Activated CD4-positive, alpha-beta T cell treated with anti-CD3 and anti-CD28 coated beads, Interleukin-2, amount 50 U/mL, for 1 hour (primary cell): ENCODE measurements around the gene TMEM204.

Experiments used
- DNase-seq: peaks from one replicate; pipeline ENCODE4 v3.0.0-alpha.2; 2020

TMEM204 gene

DNA sequence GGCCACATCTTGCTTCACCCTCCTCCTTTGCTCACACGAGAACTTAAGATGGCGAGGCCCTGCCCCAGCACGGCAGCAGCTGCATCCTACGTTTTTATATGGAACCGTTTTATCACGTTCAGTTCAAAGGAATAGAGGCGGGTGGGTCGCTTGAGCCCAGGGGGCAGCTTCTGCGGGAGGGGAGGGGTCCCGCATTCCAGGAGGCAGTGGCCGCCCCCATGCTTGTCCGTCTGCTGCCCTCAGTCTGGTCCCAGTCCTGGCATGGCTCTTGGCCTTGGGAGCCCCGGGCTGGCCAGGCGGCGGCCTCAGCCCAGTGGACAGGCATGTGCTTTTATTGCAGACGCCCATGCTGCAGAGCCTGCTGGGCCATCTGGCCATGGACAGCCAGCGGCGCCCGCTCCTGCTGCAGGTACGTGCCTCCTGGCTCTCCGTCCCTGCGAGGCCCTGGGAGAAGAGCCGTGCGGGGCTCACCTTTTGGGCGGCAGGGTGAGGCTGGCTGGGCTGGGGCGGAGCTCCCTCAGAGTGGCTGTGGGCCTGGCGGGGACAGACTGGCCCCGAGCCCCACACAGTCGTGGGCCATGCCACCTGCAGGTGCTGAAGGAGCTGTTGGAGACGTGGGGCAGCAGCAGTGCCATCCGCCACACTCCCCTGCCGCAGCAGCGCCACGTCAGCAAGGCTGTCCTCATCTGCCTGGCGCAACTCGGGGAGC is 33.6 kb upstream of the TMEM204 start:
- DNase-seq: no peak

GRCh38 chr16:1500465-1501150 is 32.9 kb upstream of the TMEM204 start:
- DNase-seq: no peak

DNA sequence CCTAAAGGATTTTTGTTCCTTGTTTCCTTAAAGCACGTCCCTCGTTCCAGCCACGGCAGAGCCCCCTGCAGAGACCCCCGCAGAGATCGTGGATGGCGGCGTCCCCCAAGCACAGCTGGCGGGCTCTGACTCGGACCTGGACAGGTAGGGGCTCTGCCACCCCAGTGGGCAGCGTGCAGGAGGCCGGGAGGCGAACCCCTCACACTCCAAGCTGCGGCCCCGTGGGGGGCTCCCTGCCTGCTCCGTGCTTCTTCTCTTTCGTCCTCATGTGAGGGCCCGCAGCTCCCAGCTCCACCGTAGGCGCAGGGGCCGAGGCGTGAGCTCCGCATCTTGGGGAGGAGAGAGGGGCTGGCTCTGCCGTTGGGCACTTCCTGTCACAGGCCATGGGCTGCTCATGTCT is 31.8 kb upstream of the TMEM204 start:
- DNase-seq: no peak

- DNase-seq: no peak
Measured at GRCh38 chr16:1502092-1503004, 31.1 kb upstream of the TMEM204 start.

DNA sequence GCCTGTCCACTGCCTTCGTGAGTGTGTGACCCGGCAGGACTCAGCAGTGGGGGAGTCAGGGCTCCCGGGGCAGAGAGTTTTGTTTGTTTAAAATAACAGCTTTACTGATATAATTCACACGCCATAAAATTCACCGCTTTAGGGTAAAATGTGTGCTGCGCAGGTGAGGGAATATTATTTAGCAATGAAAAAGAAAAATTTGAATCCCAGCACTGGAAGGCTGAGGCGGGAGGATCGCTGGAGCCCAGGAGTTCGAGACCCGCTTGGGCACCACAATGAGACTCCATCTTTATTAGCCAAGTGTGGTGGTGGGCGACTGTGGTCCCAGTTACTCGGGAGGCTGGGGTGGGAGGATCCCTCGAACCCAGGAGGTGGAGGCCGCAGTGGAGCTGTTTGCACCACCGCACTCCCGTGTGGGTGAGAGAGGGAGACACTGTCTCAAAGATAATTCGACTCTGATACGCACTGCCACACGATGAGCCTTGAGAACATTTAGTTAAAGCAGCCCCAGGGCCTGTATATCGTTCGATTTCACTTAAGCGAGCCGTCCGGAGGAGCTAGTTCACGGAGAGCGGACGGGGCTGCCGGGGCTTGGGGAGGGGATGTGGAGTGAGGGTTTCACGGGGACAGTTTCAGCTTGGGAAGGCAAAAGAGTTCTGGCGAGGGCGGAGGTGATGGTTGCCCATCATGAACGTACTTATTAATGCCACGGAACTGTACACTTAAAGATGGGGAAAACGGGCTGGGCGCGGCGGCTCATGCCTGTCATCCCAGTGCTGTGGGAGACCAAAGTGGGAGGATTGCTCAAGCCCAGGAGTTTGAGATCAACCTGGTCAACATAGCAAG is 30.1 kb upstream of the TMEM204 start:
- no peak for DNase-seq

GRCh38 chr16:1505073-1505844 is 28.2 kb upstream of the TMEM204 start:
- DNase-seq: no peak

GRCh38 chr16:1505912-1506311 is 27.6 kb upstream of the TMEM204 start:
- no peak for DNase-seq

GRCh38 chr16:1506494-1507213 is 26.8 kb upstream of the TMEM204 start:
- DNase-seq: no peak

- DNase-seq: no peak
Measured at GRCh38 chr16:1508494-1509187, 24.8 kb upstream of the TMEM204 start.

GRCh38 chr16:1509307-1510221 is 23.9 kb upstream of the TMEM204 start:
- DNase-seq: no peak

- DNase-seq: no peak
Measured at GRCh38 chr16:1510272-1510671, 23.2 kb upstream of the TMEM204 start.

GRCh38 chr16:1510941-1511351 is 22.5 kb upstream of the TMEM204 start:
- DNase-seq: no peak

- DNase-seq: no peak
Measured at GRCh38 chr16:1511662-1512569, 21.6 kb upstream of the TMEM204 start.

GRCh38 chr16:1512774-1513173 is 20.7 kb upstream of the TMEM204 start:
- no peak for DNase-seq

- no peak for DNase-seq
Measured at GRCh38 chr16:1514507-1514906, 19.0 kb upstream of the TMEM204 start.

DNA sequence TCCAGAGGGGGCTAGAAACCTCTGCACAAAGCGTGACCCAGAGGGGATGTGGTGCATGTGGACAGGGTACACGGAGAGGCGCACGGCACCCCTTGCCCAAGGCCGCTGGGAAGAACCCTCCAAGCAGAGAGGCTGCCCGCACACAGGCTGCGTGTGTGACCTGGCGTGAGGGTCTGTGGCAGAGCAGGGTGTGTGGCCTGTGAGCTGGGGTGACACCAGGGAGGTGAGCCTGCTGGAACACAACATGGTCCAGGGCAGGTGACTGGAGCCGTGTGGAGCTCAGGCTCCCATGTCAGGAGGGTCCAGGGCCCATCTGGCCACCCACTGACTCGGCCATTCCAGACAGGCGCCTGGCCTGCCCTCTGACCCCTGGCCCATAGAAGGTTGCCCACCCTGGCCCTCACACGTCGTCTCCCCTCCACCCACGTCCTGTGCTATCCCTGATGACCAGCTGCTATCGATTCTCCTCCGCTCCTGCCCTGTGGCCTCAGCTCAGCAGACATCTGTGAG is 14.8 kb upstream of the TMEM204 start:
- no peak for DNase-seq

DNA sequence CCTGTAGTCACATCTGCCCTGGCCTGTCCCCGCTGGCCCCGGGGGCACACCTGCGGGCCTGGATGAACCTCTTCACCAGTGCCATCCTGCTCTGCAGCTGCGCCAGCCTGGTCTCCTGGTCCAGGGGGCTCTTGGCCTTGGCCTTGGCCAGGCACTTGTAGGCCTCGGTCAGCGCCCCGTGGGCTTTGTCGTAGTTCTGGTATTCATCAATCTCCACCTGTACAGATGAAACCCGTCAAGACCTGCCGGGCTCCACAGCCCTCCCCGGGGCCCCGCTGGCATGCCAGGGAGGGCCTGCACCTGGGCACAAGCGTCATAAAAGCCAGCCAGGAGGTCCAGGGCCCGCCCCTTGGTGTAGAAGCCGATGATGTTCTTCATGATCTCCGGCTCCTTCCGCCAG is 13.6 kb upstream of the TMEM204 start:
- DNase-seq: no peak

DNA sequence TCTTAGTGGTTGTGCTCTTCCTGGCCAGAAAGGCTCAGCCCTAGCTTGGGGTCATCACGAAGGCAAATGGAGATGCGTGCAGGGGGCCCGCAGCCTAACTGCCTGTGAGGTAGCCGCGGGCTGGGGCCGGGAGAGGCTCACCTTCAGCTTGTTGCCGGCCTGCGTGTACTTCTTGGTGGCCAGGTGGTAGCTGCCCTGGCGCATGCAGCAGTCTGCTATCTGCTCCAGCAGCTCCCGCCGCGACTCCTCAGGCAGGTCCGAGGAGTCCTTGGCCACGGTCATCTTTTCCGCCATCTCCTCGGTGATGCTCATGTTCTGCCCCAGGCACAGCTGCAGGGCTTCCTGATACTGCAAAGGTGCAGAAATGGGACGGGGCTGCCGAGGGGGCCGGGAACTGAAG is 13.0 kb upstream of the TMEM204 start:
- DNase-seq: no peak
